Gastroesophageal sphincter (tissue), 4 donors: Measurements from ENCODE around the gene SZT2. TPM values are rescaled to one million over a fixed set of nuclear protein-coding genes. Genes with fewer than 3 reads are reported as not detected.
"Not testable (repeated sequence)": the region's sequence is repeated elsewhere in the genome, so short reads cannot be mapped to it uniquely, and the experiment has no call there.

Experiments
- ATAC-seq: fragments of 150-250 bp; one replicate; pipeline ENCODE4 v1.9.1; 2016; ENCODE audit warnings: mild to moderate bottlenecking, moderate library complexity
- H3K27ac ChIP-seq, 4 donors: fragments of 200-600 bp; sonication (generic) in 3 of 4; 1 replicate in 3 of 4; 2 replicates in 1 of 4; pipeline ENCODE4 v1.5.1; 2016 to 2019
- H3K27me3 ChIP-seq: fragments of 200-600 bp; sonication (generic); one replicate; pipeline ENCODE4 v1.5.1; 2019
- H3K36me3 ChIP-seq, 2 donors: fragments of 200-600 bp; sonication (generic); one replicate each; pipeline ENCODE4 v1.5.1; 2019; ENCODE audit warnings: control low read depth in 1 of 2
- H3K4me1 ChIP-seq, 3 donors: fragments of 200-600 bp; sonication (generic); 1 replicate in 2 of 3; 2 replicates in 1 of 3; pipeline ENCODE4 v1.5.1; 2016 to 2019; ENCODE audit warnings: control low read depth in 2 of 3
- H3K4me3 ChIP-seq, 2 donors: fragments of 200-600 bp; sonication (generic); one replicate each; pipeline ENCODE4 v1.5.1; 2019; ENCODE audit warnings: mild to moderate bottlenecking in 1 of 2, moderate library complexity in 1 of 2
- H3K9me3 ChIP-seq, 3 donors: fragments of 200-600 bp; sonication (generic); one replicate each; pipeline ENCODE4 v1.5.1; 2017 to 2019; ENCODE audit warnings: control low read depth in 2 of 3
- EP300 ChIP-seq: sonication (generic); formaldehyde crosslinking; IDR thresholded peaks from one replicate; pipeline ENCODE4 v1.6.1; 2017; ENCODE audit warnings: antibody characterized with exemption, mild to moderate bottlenecking
- POLR2A ChIP-seq, 2 donors: fragments of 450-650 bp; IDR thresholded peaks; one replicate each; pipeline ENCODE4 v1.6.1; 2017; ENCODE audit warnings: antibody characterized with exemption in 2 of 2, mild to moderate bottlenecking in 2 of 2, moderate library complexity in 1 of 2
- POLR2AphosphoS5 ChIP-seq: sonication (generic); formaldehyde crosslinking; IDR thresholded peaks from one replicate; pipeline ENCODE4 v1.6.1; 2017; ENCODE audit warnings: antibody characterized with exemption
- WGBS, 2 donors: methylation state at CpG; one replicate each; pipeline ENCODE4 v1.1.5; 2018; ENCODE audit warnings: low coverage in 1 of 2; 5-methylcytosine and 5-hydroxymethylcytosine counted together
- total RNA-seq, 4 donors: library from RNA; depleted of rRNA; stranded (reverse); fragments of >200 nt; gene quantifications; one replicate each; pipeline ENCODE4 v1.1.0, GENCODE V29; 2016
- TF ChIP-seq, protein P1 (sequence below), 4 experiments: fragments of 200-600 bp in 2 of 4; fragments of 450-650 bp in 2 of 4; sonication (generic) in 1 of 4; IDR thresholded peaks; one replicate each; pipeline ENCODE4 v1.5.1; 2017 to 2019; ENCODE audit warnings: antibody characterized with exemption in 4 of 4, mild to moderate bottlenecking in 2 of 4, moderate library complexity in 2 of 4

The SZT2 gene
- total RNA-seq, 4 donors from 2014 or later: 13.1 to 40.0 (median 35.1) TPM

DNA sequence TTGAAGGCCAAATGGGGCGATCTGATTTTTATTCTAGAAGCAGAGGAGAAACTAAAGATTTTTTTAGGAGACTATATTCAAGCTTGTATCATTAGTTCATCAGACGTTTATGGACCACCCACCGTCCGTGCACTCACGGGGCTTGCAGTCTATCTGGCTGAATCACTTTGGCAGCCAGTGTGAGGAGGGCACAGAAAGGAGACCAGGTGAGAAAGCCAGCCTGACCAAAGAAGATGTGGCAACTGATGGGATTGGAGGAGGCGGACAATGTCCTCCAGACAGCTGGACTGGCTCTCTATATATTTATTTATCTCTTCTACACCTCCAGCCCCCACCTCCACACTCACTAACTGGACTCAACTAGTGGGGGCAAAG is 21.1 kb upstream of the SZT2 start:
- H3K4me1 ChIP-seq: peaks cover 6 to 47% (median 16%) of the 10 kb centered on the region in 3 donors
- TF ChIP-seq POLR2AphosphoS5: no peak
- TF ChIP-seq EP300: no peak
- no peak for TF ChIP-seq POLR2A (IDR thresholded peaks at IDR 0.05)
- TF ChIP-seq, protein P1, sequence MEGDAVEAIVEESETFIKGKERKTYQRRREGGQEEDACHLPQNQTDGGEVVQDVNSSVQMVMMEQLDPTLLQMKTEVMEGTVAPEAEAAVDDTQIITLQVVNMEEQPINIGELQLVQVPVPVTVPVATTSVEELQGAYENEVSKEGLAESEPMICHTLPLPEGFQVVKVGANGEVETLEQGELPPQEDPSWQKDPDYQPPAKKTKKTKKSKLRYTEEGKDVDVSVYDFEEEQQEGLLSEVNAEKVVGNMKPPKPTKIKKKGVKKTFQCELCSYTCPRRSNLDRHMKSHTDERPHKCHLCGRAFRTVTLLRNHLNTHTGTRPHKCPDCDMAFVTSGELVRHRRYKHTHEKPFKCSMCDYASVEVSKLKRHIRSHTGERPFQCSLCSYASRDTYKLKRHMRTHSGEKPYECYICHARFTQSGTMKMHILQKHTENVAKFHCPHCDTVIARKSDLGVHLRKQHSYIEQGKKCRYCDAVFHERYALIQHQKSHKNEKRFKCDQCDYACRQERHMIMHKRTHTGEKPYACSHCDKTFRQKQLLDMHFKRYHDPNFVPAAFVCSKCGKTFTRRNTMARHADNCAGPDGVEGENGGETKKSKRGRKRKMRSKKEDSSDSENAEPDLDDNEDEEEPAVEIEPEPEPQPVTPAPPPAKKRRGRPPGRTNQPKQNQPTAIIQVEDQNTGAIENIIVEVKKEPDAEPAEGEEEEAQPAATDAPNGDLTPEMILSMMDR (IDR thresholded peaks at IDR 0.05): no peak
- ATAC-seq: no peak
- H3K36me3 ChIP-seq: peaks cover 0 to 30% of the 10 kb centered on the region in 2 donors
- peak overlapping the region; percentile 35 to 96 (median 96) for H3K27ac ChIP-seq
- no peaks in the 10 kb centered on the region for H3K27me3 ChIP-seq
- WGBS, 2 donors: 4 to 20% methylated on average over 5 to 6 of the region's 6 CpGs
- peak overlapping the region; percentile 85 to 94 for H3K4me3 ChIP-seq
- no peaks in the 10 kb centered on the region for H3K9me3 ChIP-seq

DNA sequence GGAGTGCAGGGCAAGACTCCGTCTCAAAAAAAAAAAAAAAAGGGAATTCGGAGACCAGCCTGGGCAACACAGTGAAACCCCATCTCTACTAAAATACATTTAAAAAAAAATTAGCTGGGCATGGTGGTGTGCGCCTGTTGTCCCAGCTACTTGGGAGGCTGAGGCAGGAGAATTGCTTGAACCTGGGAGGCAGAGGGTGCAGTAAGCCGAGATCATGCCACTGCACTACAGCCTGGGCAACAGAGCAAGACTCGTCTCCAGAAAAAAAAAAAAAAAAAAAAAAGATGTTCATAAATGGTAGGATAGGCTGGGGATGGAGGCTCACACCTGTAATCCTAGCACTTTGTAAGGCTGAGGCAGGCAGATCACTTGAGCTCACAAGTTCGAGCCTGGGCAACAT is 19.9 kb upstream of the SZT2 start:
- Histone ChIP-seq H3K4me1 (peaks cover 6 to 49% (median 16%) of the 10 kb centered on the region in 3 donors), H3K36me3 (peaks cover 0 to 27% of the 10 kb centered on the region in 2 donors)
- ATAC-seq, H3K27me3 ChIP-seq, H3K27ac ChIP-seq, H3K4me3 ChIP-seq, H3K9me3 ChIP-seq: not testable (repeated sequence)
- 100% methylated on average over 1 to 5 of the region's 6 CpGs for WGBS, 2 donors

DNA sequence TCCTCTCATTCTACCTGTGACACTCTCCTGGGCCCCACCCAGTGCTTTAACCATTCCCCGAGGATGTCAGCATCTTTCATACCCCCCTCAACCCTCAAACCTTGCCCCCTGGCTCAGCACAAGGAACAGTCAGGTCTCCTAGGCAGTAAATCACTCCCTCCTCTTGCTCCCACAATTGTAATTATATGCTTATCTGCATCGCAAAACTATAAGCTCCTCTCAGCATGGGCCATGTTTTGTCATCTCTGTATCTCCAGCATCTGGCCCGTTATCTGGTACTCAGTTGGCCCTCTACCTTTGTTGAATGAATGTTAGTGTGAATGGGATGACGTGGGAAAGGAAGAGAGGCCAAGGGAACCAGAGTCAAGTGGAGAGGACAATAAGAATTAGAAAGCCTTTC is 19.1 kb upstream of the SZT2 start:
- Histone ChIP-seq H3K4me1 (peaks cover 6 to 44% (median 16%) of the 10 kb centered on the region in 3 donors), H3K36me3 (peaks cover 0 to 19% of the 10 kb centered on the region in 2 donors), H3K9me3 (no peaks in the 10 kb centered on the region), H3K27me3 (no peaks in the 10 kb centered on the region), H3K4me3 (no peak overlapping the region), H3K27ac (no peak overlapping the region)
- WGBS, 2 donors: 77 to 86% methylated on average over 3 to 4 of the region's 4 CpGs
- TF ChIP-seq EP300 (no peak), POLR2AphosphoS5 (no peak), POLR2A (IDR thresholded peaks at IDR 0.05) (no peak)
- TF ChIP-seq, protein P1 (IDR thresholded peaks at IDR 0.05): no peak
- no peak for ATAC-seq

DNA sequence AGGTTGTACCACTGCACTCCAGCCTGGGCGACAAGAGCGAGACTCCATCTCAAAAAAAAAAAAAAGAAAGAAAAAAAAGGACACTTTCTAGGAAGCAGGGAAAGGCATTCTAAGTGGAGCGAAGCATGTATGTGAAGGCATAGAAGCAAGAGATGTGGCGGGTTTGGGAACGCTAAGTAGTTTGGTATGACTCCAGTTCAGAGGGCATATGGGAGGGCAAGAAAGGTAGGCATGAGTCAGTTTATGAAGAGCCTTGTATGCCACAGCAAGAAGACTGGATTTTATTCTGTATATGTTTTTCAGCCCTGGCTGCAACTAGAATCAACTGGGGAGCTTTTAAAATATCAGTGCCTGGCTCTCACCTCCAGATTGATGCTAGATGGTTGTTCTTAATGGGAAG is 17.5 kb upstream of the SZT2 start:
- Histone ChIP-seq H3K9me3 (no peaks in the 10 kb centered on the region), H3K27ac (peak overlapping the region in 2 of 4 donors; percentile 32 to 43), H3K4me3 (no peak overlapping the region), H3K4me1 (peaks cover 0 to 27% (median 6%) of the 10 kb centered on the region in 3 donors), H3K36me3 (peaks cover 0 to 17% of the 10 kb centered on the region in 2 donors), H3K27me3 (no peaks in the 10 kb centered on the region)
- no peak for TF ChIP-seq POLR2A (IDR thresholded peaks at IDR 0.05)
- TF ChIP-seq EP300: no peak
- TF ChIP-seq, protein P1 (IDR thresholded peaks at IDR 0.05): no peak
- TF ChIP-seq POLR2AphosphoS5: no peak
- 89 to 96% methylated on average over 3 of the region's 5 CpGs for WGBS, 2 donors
- ATAC-seq: no peak

DNA sequence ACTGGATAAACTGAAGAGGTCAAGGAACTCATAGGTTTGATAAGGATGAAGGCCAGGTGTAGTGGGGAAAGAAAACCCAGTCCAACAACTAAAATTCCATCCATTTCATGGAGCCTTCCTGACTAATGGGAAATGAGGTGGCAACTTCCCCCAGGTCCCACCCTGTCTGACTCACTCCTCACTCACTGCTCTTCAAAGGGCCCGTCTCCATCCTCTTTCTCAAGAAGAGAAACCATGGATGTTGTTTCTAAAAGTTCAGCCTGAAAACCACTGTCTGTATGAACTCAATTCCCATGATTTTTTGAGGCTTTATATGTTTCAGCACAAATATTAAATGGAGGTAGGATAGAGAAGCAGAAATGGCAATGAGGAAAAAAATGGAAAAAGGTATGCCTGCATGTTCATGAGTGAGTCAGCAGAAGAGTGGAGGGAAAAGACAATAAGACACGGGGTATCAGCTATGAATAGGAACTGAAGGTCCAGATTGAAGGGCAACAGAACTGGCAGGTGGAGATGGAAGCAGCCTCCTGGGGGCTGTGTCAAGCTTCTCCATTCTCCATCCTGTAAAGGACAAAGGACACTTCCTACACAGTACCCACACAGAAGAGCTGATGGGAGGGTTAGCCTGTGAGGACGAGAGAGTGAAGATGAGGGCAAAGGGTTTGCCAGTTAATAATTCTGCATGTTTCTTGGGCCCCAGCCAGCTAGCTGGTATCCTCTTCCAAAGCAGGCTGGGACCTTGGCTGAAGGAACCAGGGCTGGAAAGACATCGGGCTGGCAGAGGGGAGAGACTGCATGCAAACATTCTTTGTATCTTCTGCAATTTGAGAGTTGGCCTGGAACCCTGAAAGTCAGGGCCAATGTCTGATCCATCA is 16.4 kb upstream of the SZT2 start:
- H3K27ac ChIP-seq: peak overlapping the region in 2 of 4 donors; percentile 32 to 63
- H3K4me1 ChIP-seq: peaks cover 0 to 27% (median 6%) of the 10 kb centered on the region in 3 donors
- H3K27me3 ChIP-seq: no peaks in the 10 kb centered on the region
- ATAC-seq: no peak
- H3K4me3 ChIP-seq: no peak overlapping the region
- TF ChIP-seq, protein P1 (IDR thresholded peaks at IDR 0.05): no peak
- TF ChIP-seq EP300: no peak
- TF ChIP-seq POLR2AphosphoS5: no peak
- no peak for TF ChIP-seq POLR2A (IDR thresholded peaks at IDR 0.05)
- 31 to 81% methylated on average over 3 to 4 of the region's 4 CpGs for WGBS, 2 donors
- peaks cover 0 to 17% of the 10 kb centered on the region in 2 donors for H3K36me3 ChIP-seq
- no peaks in the 10 kb centered on the region for H3K9me3 ChIP-seq
